Vagina (tissue), 2 donors: Measurements from ENCODE around the gene SPTBN4.

ENCODE experiments used
- CTCF ChIP-seq, 3 experiments: fragments of 450-650 bp in 2 of 3; fragments of 200-600 bp in 1 of 3; sonication (generic) in 1 of 3; IDR thresholded peaks; one replicate each; pipeline ENCODE4 v1.5.1; 2017 to 2019; ENCODE audit warnings: antibody characterized with exemption in 3 of 3, mild to moderate bottlenecking in 2 of 3, moderate library complexity in 2 of 3
- POLR2A ChIP-seq, 2 donors: fragments of 450-650 bp; IDR thresholded peaks; one replicate each; pipeline ENCODE4 v1.6.1; 2017; ENCODE audit warnings: antibody characterized with exemption in 2 of 2, mild to moderate bottlenecking in 2 of 2, moderate library complexity in 2 of 2
- POLR2AphosphoS5 ChIP-seq, 2 donors: sonication (generic); formaldehyde crosslinking; IDR thresholded peaks; one replicate each; pipeline ENCODE4 v1.9.0; 2017; ENCODE audit warnings: antibody characterized with exemption in 2 of 2, mild to moderate bottlenecking in 2 of 2, low read depth in 1 of 2; ENCODE audit not compliant: insufficient read depth in 1 of 2

- TF ChIP-seq CTCF (IDR thresholded peaks at IDR 0.05), result no peak
- no peak for TF ChIP-seq POLR2A (IDR thresholded peaks at IDR 0.05)
- TF ChIP-seq POLR2AphosphoS5 (IDR thresholded peaks at IDR 0.05; ENCODE audit: insufficient read depth in 1 of 2, low read depth in 1 of 2), result no peak
Observed at GRCh38 chr19:40502081-40502480, 35.3 kb downstream of the SPTBN4 start.
